Body of pancreas (tissue), 4 donors: ENCODE measurements around the gene TASP1. TPM values are rescaled to one million over a fixed set of nuclear protein-coding genes. Genes with fewer than 3 reads are reported as not detected.

Source experiments
- ATAC-seq: fragments of 150-250 bp; one replicate; pipeline ENCODE4 v1.9.1; 2016
- DNase-seq, 4 donors: peaks; one replicate each; pipeline ENCODE4 v3.0.0-alpha.2; 2019
- H3K27ac ChIP-seq, 4 donors: fragments of 200-600 bp; sonication (generic); 1 replicate in 3 of 4; 2 replicates in 1 of 4; pipeline versions ENCODE4 v1.5.1 to v1.6.1; 2016 to 2019; ENCODE audit warnings: mild to moderate bottlenecking in 1 of 4, mixed read lengths in 1 of 4, moderate library complexity in 1 of 4
- H3K27me3 ChIP-seq, 2 donors: fragments of 200-600 bp; sonication (generic); one replicate each; pipeline ENCODE4 v1.6.0; 2016; ENCODE audit warnings: mild to moderate bottlenecking in 1 of 2
- H3K36me3 ChIP-seq, 2 donors: fragments of 200-600 bp; sonication (generic); replicated peaks in 1 of 2; 2 replicates each; pipeline ENCODE4 v1.5.1; 2016; ENCODE audit warnings: low read depth in 2 of 2; ENCODE audit not compliant: insufficient read depth in 1 of 2
- H3K4me1 ChIP-seq: fragments of 200-600 bp; sonication (generic); one replicate; pipeline ENCODE4 v1.6.0; 2016
- H3K4me3 ChIP-seq, 2 donors: fragments of 200-600 bp; sonication (generic); 1 replicate in 1 of 2; 2 replicates in 1 of 2; pipeline ENCODE4 v1.5.1; 2016 to 2019
- H3K9me3 ChIP-seq, 3 donors: fragments of 200-600 bp; sonication (generic); 1 replicate in 2 of 3; 2 replicates in 1 of 3; pipeline ENCODE4 v1.5.1; 2016
- CTCF ChIP-seq, 7 experiments: fragments of 450-650 bp in 4 of 7; fragments of 200-600 bp in 3 of 7; sonication (generic) in 3 of 7; IDR thresholded peaks; one replicate each; pipeline ENCODE4 v1.5.1; 2016 to 2019; ENCODE audit warnings: antibody characterized with exemption in 7 of 7
- POLR2A ChIP-seq, 3 donors: fragments of 450-650 bp; IDR thresholded peaks; one replicate each; pipeline ENCODE4 v1.6.1; 2016; ENCODE audit warnings: antibody characterized with exemption in 3 of 3, mild to moderate bottlenecking in 2 of 3
- WGBS, 2 donors: methylation state at CpG; one replicate each; pipeline ENCODE4 v1.1.5; 2017; 5-methylcytosine and 5-hydroxymethylcytosine counted together
- intact Hi-C: fragments of 100-400 bp; cut with DNase I; formaldehyde crosslinking; loops from one replicate; pipeline ENCODE4 v1.15.1; 2023
- total RNA-seq, 2 donors: library from RNA; depleted of rRNA; stranded (reverse); fragments of >200 nt; gene quantifications; one replicate each; pipeline ENCODE4 v1.1.0, GENCODE V29; 2016

TASP1 gene
- total RNA-seq, 2 donors from 2014 or later = 8.0 to 11.5 TPM

GRCh38 chr20:13545790-13546189, 92.9 kb downstream of the TASP1 start:
- DNase-seq (no peak), ATAC-seq (no peak)
- Histone ChIP-seq H3K4me1 (peaks cover 10% of the 10 kb centered on the region), H3K36me3 (no peaks in the 10 kb centered on the region), H3K27ac (no peak overlapping the region), H3K9me3 (no peaks in the 10 kb centered on the region), H3K4me3 (no peak overlapping the region), H3K27me3 (no peaks in the 10 kb centered on the region)
- TF ChIP-seq CTCF (IDR thresholded peaks at IDR 0.05) = no peak
- no peak for TF ChIP-seq POLR2A (IDR thresholded peaks at IDR 0.05)
- intact Hi-C loops = no loop called here
- 62 to 68% methylated on average over 2 of the region's 2 CpGs for WGBS, 2 donors

DNA sequence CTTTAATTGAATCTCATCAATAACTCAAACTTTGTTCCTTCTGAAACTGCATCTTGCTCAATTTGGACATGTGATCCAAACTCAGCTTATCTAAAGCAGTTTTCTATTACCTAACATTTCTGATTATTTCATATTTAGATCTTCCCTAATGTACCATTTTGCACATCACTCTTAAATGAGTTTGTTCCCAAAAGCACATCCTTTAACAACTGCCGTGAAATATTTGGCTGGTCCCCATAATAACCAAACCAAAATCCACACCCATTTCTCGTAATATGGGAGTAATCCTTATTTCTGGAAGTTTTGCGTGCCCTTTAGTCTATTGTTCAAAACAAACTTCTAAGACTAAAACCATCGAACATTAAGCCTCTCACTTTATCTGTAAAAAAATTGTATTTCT, 94.9 kb downstream of the TASP1 start:
- peaks cover 10% of the 10 kb centered on the region for H3K4me1 ChIP-seq
- H3K36me3 ChIP-seq = no peaks in the 10 kb centered on the region
- TF ChIP-seq CTCF (IDR thresholded peaks at IDR 0.05) (no peak), POLR2A (IDR thresholded peaks at IDR 0.05) (no peak)
- ATAC-seq = no peak
- intact Hi-C loops = no loop called here
- H3K27me3 ChIP-seq = no peaks in the 10 kb centered on the region
- DNase-seq = no peak
- H3K27ac ChIP-seq = no peak overlapping the region
- no peaks in the 10 kb centered on the region for H3K9me3 ChIP-seq
- no peak overlapping the region for H3K4me3 ChIP-seq
- 90 to 96% methylated on average over 4 of the region's 4 CpGs for WGBS, 2 donors

DNA sequence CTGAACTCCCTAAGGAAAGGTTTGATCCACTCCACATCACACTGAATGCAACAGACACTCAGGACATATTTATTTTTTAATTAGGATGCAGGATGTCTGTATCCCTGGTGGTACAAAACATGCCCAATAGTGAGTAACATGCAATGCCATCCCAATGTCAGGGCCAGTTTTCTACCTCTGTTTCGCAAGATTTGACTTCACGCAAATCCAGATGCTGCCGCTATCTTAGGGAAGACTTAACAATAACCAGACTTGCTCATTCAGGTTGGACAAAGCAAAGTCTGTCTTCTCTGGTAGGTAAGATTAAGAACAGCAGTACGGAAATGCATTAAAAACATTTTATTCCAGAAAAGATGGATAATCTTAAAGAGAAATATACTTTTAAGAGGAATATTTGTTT, 103.1 kb downstream of the TASP1 start:
- no peaks in the 10 kb centered on the region for H3K4me1 ChIP-seq
- 96 to 100% methylated on average over 4 of the region's 4 CpGs for WGBS, 2 donors
- H3K27me3 ChIP-seq = no peaks in the 10 kb centered on the region
- TF ChIP-seq POLR2A (IDR thresholded peaks at IDR 0.05) = no peak
- TF ChIP-seq CTCF (IDR thresholded peaks at IDR 0.05) = no peak
- no peak overlapping the region for H3K27ac ChIP-seq
- no peaks in the 10 kb centered on the region for H3K9me3 ChIP-seq
- H3K36me3 ChIP-seq = no peaks in the 10 kb centered on the region
- DNase-seq (no peak), ATAC-seq (no peak)
- H3K4me3 ChIP-seq = no peak overlapping the region
- intact Hi-C loops = no loop called here

DNA sequence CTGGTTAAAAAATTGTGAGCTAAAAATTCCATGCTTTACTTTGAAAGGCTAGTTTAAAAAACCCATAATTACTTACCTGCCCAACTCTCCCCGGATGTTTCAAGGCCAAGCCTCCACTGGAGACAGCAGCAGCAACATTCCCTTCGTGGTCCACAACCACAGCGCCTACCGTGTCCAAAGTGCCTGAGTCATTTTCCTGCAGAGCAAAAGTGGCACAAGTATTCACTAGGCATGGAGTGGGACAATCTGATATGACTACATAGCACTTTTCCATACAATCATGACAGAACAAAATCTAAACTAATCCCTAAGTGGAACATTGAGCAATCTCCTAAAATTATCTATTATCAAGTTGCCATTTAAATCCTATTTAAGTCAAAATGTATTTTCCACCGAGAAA, 104.8 kb downstream of the TASP1 start:
- no peak for DNase-seq
- Histone ChIP-seq H3K4me1 (no peaks in the 10 kb centered on the region), H3K9me3 (no peaks in the 10 kb centered on the region), H3K36me3 (no peaks in the 10 kb centered on the region), H3K4me3 (no peak overlapping the region), H3K27ac (no peak overlapping the region), H3K27me3 (no peaks in the 10 kb centered on the region)
- ATAC-seq = no peak
- TF ChIP-seq POLR2A (IDR thresholded peaks at IDR 0.05) = no peak
- no peak for TF ChIP-seq CTCF (IDR thresholded peaks at IDR 0.05)
- intact Hi-C loops = no loop called here
- 70 to 77% methylated on average over 5 of the region's 5 CpGs for WGBS, 2 donors

GRCh38 chr20:13530146-13530545, 108.6 kb downstream of the TASP1 start:
- ATAC-seq (no peak), DNase-seq (no peak)
- no peaks in the 10 kb centered on the region for H3K27me3 ChIP-seq
- TF ChIP-seq CTCF (IDR thresholded peaks at IDR 0.05) (no peak), POLR2A (IDR thresholded peaks at IDR 0.05) (no peak)
- WGBS, 2 donors = 95 to 97% methylated on average over 3 of the region's 3 CpGs
- no peaks in the 10 kb centered on the region for H3K9me3 ChIP-seq
- H3K4me3 ChIP-seq = no peak overlapping the region
- no peak overlapping the region for H3K27ac ChIP-seq
- intact Hi-C loops = no loop called here
- no peaks in the 10 kb centered on the region for H3K4me1 ChIP-seq
- peaks cover 0 to 2% of the 10 kb centered on the region in 2 donors for H3K36me3 ChIP-seq
